ENCODE data around the gene ADAMTSL2. TPM values are rescaled to one million over a fixed set of nuclear protein-coding genes. Genes with fewer than 3 reads are reported as not detected.

Gene ADAMTSL2
- total and polyA plus RNA-seq, 8 donors: 1.3 to 20.6 (median 2.6) TPM; not detected in 2

- TF ChIP-seq, protein P1, sequence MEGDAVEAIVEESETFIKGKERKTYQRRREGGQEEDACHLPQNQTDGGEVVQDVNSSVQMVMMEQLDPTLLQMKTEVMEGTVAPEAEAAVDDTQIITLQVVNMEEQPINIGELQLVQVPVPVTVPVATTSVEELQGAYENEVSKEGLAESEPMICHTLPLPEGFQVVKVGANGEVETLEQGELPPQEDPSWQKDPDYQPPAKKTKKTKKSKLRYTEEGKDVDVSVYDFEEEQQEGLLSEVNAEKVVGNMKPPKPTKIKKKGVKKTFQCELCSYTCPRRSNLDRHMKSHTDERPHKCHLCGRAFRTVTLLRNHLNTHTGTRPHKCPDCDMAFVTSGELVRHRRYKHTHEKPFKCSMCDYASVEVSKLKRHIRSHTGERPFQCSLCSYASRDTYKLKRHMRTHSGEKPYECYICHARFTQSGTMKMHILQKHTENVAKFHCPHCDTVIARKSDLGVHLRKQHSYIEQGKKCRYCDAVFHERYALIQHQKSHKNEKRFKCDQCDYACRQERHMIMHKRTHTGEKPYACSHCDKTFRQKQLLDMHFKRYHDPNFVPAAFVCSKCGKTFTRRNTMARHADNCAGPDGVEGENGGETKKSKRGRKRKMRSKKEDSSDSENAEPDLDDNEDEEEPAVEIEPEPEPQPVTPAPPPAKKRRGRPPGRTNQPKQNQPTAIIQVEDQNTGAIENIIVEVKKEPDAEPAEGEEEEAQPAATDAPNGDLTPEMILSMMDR (IDR thresholded peaks at IDR 0.05): no peak
- TF ChIP-seq POLR2AphosphoS5 (IDR thresholded peaks at IDR 0.05): no peak
- TF ChIP-seq EP300 (IDR thresholded peaks at IDR 0.05): no peak
- no peak for TF ChIP-seq POLR2A (IDR thresholded peaks at IDR 0.05)
- Histone ChIP-seq H3K4me3 (no peak overlapping the region), H3K36me3 (peaks cover 0 to 21% (median 0%) of the 10 kb centered on the region in 4 donors), H3K27ac (no peak overlapping the region), H3K4me1 (peaks cover 0 to 9% (median 6%) of the 10 kb centered on the region in 4 donors), H3K9me3 (no peaks in the 10 kb centered on the region), H3K27me3 (no peaks in the 10 kb centered on the region)
- 83 to 92% (median 85%) methylated on average over 8 to 15 of the region's 15 CpGs for WGBS, 5 donors
- DNase-seq: no peak
- intact Hi-C loops (cut with DNase I; ENCODE audit: low total_unique reads): no loop called here
Measured at GRCh38 chr9:133547116-133547515, 12.6 kb downstream of the ADAMTSL2 start.

DNA sequence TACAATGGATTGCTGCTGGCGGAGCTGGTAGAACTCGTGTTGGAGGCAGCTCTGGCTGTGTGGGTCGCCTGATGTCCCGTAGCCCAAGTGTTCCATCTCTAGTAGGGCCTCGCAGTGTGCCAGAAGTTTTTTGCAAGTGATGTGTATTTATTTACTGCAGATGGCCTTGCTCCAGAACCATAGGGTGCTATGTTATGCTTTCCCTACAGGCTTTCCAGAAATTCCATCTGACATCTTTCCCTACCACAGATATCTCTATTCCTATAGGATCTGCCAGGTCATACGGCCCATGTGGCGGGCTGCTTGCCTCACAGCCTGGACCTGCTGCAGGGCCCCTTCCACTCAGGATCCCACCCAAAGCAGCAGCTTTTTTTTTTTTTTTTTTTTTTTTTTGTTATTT is 16.9 kb downstream of the ADAMTSL2 start:
- TF ChIP-seq POLR2AphosphoS5 (IDR thresholded peaks at IDR 0.05) (no peak), EP300 (IDR thresholded peaks at IDR 0.05) (no peak), POLR2A (IDR thresholded peaks at IDR 0.05) (no peak)
- no peak for DNase-seq
- 77 to 92% (median 80%) methylated on average over 7 of the region's 7 CpGs for WGBS, 5 donors
- no peak overlapping the region for H3K4me3 ChIP-seq
- peaks cover 0 to 5% (median 0%) of the 10 kb centered on the region in 3 donors for H3K27me3 ChIP-seq
- no peaks in the 10 kb centered on the region for H3K4me1 ChIP-seq
- intact Hi-C loops (cut with DNase I; ENCODE audit: low total_unique reads): no loop called here
- H3K36me3 ChIP-seq: peaks cover 0 to 29% (median 0%) of the 10 kb centered on the region in 4 donors
- no peak overlapping the region for H3K27ac ChIP-seq
- H3K9me3 ChIP-seq: no peaks in the 10 kb centered on the region

- TF ChIP-seq EP300 (IDR thresholded peaks at IDR 0.05) (no peak), POLR2AphosphoS5 (IDR thresholded peaks at IDR 0.05) (no peak), POLR2A (IDR thresholded peaks at IDR 0.05) (no peak)
- TF ChIP-seq, protein P1 (IDR thresholded peaks at IDR 0.05): no peak
- Histone ChIP-seq H3K4me3 (no peak overlapping the region), H3K4me1 (peaks cover 0 to under 1% (median 0%) of the 10 kb centered on the region in 4 donors), H3K9me3 (no peaks in the 10 kb centered on the region), H3K27ac (no peak overlapping the region), H3K27me3 (peaks cover 0 to 5% (median 0%) of the 10 kb centered on the region in 3 donors), H3K36me3 (peaks cover 0 to 26% (median 0%) of the 10 kb centered on the region in 4 donors)
- no peak for DNase-seq
- 75 to 89% (median 85%) methylated on average over 8 of the region's 8 CpGs for WGBS, 5 donors
- intact Hi-C loops (cut with DNase I; ENCODE audit: low total_unique reads): no loop called here
Measured at GRCh38 chr9:133552236-133552635, 17.7 kb downstream of the ADAMTSL2 start.

GRCh38 chr9:133553123-133553522 is 18.6 kb downstream of the ADAMTSL2 start:
- Histone ChIP-seq H3K27me3 (peaks cover 0 to 5% (median 0%) of the 10 kb centered on the region in 3 donors), H3K4me1 (peaks cover 0 to 9% (median 5%) of the 10 kb centered on the region in 4 donors), H3K36me3 (peaks cover 0 to 18% (median 0%) of the 10 kb centered on the region in 4 donors), H3K9me3 (no peaks in the 10 kb centered on the region), H3K27ac (no peak overlapping the region), H3K4me3 (no peak overlapping the region)
- intact Hi-C loops (cut with DNase I; ENCODE audit: low total_unique reads): no loop called here
- TF ChIP-seq EP300 (IDR thresholded peaks at IDR 0.05) (no peak), POLR2A (IDR thresholded peaks at IDR 0.05) (no peak), POLR2AphosphoS5 (IDR thresholded peaks at IDR 0.05) (no peak)
- TF ChIP-seq, protein P1 (IDR thresholded peaks at IDR 0.05): no peak
- no peak for DNase-seq
- WGBS, 5 donors: 85 to 90% (median 88%) methylated on average over 10 of the region's 10 CpGs
